DMS53 treated with DMSO at 0.1 percent for 48 hours (cell line): ENCODE measurements around the gene UGT1A5.
"Not testable (repeated sequence)": the region's sequence is repeated elsewhere in the genome, so short reads cannot be mapped to it uniquely, and the experiment has no call there.

ENCODE experiments used
- DNase-seq: peaks from one replicate; lab custom pipeline; 2025; ENCODE audit not compliant: unreplicated experiment; lab: John Stamatoyannopoulos, UW

The UGT1A5 gene

DNA sequence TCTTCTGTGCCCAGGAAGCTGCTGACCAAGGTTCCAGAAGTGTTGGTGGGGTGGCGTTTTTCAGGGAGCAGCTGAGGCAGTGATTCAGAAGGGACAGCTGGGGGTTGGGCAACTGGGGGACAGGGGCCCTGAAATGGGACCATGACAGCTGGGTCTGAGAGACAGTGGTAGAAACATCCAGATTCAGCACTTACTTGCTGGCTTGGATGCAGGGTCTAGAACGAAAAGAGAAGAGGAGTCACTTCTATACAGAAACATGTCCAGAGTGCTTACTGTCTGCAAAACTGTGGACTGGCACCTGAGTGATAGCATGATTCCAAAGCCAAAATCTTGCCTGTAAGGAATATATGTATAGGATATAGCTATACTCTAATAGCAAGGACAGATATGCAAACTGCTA lies 33.1 kb downstream of the UGT1A5 start:
- not testable (repeated sequence) for DNase-seq

DNA sequence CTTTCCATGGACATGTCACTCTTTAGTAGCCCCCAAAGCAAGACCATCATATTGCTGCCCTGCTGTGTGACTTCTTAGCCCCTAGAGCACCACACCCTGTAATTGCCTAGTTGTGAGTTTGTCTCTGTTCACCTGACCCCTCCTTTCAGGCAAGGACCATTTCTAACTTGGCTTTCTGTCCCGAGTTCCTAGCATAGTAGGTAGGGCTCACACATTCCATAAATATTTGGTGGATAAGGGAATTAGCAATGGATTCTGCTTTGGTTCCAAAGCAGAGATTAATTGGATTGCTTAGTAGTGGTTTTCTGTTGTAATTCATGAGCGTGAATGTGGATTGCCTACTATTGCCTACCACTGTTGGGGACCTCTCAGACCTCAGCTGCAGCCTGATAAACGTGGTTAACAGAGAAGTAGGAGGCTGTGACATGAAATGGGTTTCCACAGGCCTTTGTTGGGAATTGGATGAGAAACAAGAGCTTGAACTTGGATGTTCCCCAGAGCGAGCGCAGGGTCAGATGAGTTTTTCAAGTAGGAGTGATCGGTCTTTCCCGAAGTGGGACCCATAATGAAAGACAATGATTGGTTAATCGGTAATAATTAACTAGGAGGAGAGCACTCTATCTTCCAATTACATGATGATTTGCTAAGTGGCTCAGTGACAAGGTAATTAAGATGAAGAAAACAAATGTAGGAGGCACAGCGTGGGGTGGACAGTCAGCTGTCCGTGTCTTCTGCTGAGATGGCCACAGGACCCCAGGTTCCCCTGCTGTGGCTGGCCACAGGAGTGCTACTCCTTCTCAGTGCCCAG lies 34.0 kb downstream of the UGT1A5 start:
- DNase-seq, result no peak

DNA sequence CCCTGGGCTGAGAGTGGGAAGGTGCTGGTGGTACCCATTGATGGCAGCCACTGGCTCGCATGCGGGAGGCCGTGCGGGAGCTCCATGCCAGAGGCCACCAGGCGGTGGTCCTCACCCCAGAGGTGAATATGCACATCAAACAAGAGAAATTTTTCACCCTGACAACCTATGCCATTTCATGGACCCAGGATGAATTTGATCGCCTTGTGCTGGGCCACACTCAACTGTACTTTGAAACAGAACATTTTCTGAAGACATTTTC lies 34.5 kb downstream of the UGT1A5 start:
- no peak for DNase-seq

DNA sequence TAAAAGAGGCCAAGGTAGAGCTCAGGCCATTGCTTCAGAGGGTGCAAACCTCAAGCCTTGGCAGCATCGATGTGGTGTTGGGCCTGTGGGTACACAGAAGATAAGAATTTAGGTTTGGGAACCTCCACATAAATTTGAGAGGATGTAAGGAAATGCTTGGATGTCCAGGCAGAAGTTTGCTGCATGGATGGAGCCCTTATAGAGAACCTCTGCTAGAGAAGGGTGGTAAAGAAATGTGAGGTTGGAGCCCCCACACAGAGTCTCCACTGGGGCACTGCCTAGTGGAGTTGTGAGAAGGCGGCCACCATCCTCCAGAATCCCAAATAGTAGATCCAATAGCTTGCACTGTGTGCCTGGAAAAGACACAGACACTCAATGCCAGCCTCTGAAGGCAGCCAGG lies 38.0 kb downstream of the UGT1A5 start:
- not testable (repeated sequence) for DNase-seq

DNA sequence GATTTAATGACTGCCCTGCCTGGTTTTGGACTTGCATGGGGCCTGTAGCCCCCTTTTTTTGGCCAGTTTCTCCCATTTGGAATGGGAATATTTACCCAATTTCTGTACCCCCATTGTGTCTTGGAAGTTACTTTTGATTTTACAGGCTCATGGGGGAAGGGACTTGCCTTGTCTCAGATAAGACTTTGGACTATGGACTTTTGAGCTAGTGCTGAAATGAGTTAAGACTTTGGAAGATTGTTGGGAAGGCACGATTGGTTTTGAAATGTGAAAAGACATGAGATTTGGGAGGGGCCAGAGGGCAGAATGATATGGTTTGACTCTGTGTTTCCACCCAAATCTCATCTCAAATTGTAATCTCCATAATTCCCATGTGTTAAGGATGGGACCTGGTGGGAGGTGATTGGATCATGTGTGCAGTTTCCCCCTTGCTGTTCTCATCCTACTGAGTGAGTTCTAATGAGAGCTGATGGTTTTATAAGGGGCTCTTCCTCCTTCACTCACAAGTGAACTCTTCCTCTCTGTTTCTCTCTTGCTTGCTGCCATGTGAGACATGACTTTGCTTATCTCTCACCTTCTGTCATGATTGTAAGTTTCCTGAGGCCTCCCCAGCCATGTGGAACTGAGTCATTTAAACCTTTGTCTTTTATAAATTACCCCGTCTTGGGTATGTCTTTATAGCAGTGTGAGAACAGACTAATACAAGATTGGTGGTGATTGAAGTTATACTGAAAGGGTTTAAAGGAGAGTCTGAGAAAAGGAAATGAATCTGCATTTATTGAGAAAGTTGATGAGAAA lies 38.7 kb downstream of the UGT1A5 start:
- DNase-seq, result not testable (repeated sequence)

DNA sequence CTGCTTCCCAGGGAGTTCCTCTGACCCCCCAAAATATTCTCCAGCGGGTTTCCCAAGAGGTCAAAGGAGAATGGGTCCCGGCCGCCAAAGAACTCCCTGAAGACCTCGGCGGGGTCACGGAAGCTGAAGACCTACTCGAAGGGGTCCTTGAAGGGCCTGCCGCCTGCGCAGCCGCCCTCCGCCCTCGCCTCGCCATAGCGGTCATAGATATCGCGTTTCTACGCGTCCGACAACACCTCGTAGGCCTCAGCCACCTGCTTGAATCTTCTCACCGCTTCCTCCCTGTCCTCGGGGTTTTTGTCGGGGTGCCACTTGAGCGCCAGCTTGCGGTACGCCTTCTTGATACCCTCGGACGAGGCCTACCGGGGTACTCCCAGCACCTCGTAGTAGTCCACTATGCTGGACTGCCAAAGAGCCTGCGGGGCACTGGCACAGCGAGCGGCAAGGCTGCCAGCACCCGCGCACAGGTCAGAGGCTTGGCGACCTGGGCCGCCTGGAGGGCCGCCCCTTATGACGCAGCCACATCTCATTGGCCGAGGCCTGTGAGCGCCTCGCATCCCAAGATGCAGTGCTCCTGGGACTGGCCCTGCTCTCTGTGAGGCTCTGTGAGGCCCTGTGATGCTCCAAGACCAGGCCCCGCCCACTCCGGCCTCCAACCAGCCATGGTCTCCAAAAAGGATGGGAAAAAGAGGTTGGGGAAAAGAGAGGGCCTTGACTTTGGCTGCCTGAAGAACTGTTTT lies 42.3 kb downstream of the UGT1A5 start:
- no peak for DNase-seq

DNA sequence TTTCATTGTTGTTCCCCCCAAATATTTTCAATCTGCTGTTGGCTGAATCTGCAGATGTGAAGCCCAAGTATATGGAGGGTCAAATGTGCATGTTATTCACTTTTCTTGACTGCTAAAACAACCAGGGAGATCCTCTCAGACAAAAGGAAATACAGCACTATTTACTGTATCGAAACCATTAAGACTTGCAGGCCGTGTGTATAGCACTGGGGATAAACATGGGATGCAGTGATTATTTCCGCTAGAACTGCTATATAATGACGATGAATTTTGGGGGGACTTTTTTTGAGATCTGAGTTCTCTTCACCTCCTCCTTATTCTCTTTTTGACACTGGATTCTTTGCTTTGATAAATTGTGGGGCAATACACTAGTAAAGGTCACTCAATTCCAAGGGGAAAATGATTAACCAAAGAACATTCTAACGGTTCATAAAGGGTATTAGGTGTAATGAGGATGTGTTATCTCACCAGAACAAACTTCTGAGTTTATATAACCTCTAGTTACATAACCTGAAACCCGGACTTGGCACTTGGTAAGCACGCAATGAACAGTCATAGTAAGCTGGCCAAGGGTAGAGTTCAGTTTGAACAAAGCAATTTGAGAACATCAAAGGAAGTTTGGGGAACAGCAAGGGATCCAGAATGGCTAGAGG lies 43.8 kb downstream of the UGT1A5 start:
- no peak for DNase-seq

DNA sequence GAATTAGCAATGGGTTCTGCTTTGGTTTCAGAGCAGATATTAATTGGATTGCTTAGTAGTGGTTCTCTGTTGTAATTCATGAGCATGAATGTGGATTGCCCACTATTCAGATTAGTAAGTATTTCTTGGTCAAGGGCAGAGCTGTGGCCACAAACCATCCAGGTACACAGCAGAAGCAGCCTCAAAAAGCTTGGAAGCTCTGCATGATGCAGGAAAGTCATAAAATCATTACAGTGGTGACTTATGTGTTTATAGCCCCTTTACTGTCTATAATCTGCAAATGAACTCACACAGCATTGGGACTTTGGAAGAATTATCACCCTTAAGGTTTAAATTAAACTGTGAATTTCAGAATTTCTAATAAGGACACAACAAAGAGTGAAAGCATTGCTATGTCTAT lies 45.4 kb downstream of the UGT1A5 start:
- no peak for DNase-seq

DNA sequence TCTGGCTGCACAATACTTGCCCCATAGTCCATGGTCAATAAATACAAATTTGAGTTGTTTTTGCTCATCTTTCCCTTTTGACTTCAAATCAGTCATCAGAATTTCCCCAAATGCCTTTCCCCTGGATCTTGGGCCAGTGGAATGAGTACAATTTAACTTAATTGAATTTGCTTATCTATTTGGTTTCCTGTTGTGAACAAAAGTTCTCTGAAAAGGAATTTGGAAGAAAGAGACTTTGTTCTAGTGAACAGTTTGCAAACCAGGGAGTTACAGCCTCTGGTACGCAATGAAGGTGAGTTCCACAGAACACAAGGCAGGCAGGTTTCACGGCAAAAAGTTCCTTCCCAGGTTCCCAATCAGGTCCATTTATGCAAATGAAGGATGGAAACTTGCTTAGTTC lies 46.1 kb downstream of the UGT1A5 start:
- DNase-seq, result no peak

DNA sequence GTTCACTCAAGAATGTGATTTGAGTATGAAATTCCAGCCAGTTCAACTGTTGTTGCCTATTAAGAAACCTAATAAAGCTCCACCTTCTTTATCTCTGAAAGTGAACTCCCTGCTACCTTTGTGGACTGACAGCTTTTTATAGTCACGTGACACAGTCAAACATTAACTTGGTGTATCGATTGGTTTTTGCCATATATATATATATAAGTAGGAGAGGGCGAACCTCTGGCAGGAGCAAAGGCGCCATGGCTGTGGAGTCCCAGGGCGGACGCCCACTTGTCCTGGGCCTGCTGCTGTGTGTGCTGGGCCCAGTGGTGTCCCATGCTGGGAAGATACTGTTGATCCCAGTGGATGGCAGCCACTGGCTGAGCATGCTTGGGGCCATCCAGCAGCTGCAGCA lies 47.3 kb downstream of the UGT1A5 start, which contains the start of gene UGT1A1:
Gene UGT1A1 (plus strand): TSS at position 228 of the 400 bp plus-strand sequence. CDS start 18 bp downstream, at position 246.
- no peak for DNase-seq

DNA sequence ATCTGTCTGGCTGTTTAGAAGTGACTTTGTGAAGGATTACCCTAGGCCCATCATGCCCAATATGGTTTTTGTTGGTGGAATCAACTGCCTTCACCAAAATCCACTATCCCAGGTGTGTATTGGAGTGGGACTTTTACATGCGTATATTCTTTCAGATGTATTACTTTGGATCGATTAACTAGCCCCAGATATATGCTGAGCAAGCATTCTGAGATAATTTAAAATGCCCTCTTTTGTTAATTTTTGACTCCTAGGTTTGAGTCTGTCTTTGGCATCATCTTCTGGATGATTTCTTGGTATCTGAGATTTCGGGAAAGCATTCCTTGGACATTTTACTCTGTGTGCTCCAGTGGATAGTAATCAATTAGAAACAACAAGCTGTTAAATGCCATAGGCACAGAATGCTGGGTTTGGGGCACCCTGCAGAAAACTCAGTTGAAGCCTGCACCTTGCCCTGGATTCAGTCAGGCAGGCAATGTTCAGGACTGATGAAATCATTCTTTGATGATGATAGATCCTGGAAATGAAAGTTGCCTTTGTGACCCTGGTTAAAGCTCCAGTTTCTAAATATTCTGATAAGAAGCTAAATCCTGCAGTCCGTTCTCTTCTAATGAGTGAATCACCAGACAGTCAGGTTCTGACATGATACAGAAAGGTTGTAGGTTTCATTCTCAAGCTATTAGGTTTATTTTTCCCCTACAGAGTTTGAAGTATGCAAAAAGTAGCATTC lies 48.5 kb downstream of the UGT1A5 start:
- no peak for DNase-seq

DNA sequence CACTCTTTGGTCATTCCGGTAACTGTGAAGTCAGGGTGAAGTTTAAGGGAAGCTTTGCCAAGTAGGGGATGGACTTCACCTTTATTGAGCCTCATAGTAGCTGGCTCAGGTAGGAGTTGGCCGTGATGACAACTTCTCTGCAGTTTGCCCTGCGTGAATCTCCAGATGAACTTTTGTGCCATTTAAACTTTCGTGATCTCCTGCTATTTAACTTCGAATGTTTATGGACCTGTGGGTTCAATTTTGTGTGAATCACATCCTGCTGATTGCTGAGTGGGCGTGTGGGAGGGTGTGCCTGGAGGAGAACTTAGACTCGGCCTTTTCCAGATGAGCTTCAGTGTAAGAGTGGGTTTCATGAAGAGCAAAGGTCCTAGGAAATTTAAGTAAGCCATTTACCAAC lies 51.6 kb downstream of the UGT1A5 start:
- DNase-seq, result no peak

DNA sequence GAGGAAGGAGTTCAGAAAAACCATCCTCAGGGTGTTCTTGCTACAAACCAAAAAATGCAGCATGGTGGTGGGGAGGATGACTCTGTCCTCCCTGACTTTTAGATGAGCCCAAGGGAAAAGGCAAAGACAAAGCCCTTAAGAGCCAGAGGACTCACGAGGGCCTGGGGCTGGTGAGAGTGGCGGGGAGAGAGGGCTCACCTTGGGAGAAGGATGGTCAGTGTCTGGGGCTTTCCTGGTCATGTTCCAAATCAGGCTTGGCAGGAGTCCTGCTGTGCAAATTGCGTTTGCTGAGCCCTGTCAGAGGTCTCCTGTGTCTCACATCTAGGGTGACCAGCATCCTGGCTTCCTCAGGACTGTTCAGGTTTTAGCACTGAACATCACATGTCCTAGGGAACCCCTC lies 52.1 kb downstream of the UGT1A5 start:
- DNase-seq, result no peak

DNA sequence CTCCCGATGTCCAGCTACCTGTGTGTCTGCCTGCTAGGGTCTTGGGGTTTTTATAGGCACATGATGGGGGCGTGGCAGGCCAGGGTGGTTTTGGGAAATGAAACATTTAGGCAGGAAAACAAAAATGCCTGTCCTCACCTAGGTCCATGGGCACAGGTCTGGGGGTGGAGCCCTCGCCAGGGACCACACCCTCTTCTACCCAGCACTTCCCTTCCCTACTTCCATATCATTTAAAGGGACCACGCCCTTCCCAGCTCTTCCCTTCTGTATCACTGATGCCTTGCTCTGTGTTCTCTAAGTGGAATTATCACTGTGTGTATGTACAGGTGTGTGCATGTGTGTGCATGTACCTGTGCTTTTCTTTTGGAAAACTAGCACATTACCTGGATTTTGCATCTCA lies 53.7 kb downstream of the UGT1A5 start:
- DNase-seq, result no peak

DNA sequence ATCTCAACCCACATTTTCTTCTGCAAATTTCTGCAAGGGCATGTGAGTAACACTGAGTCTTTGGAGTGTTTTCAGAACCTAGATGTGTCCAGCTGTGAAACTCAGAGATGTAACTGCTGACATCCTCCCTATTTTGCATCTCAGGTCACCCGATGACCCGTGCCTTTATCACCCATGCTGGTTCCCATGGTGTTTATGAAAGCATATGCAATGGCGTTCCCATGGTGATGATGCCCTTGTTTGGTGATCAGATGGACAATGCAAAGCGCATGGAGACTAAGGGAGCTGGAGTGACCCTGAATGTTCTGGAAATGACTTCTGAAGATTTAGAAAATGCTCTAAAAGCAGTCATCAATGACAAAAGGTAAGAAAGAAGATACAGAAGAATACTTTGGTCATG lies 55.4 kb downstream of the UGT1A5 start:
- no peak for DNase-seq

DNA sequence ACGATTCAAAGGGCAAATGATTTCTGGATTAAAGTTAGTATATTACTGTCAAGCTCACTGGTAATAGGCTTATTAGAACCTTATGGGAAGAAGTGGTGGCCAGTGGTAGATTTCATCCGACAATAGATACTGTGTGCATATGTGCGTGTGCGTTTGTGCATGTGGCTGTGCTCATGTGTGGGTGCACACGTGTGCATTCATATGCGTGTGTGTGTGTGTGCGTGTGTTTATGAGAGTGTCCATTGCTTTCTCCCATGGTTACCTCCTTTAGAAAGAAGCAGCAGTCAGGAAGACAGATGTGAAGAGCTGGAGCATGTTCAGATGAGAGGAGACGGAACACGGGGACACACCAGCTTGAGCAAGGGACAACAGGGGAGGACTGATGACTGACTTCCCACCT lies 56.6 kb downstream of the UGT1A5 start:
- DNase-seq, result no peak

DNA sequence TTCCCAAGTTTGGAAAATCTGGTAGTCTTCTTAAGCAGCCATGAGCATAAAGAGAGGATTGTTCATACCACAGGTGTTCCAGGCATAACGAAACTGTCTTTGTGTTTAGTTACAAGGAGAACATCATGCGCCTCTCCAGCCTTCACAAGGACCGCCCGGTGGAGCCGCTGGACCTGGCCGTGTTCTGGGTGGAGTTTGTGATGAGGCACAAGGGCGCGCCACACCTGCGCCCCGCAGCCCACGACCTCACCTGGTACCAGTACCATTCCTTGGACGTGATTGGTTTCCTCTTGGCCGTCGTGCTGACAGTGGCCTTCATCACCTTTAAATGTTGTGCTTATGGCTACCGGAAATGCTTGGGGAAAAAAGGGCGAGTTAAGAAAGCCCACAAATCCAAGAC lies 59.4 kb downstream of the UGT1A5 start:
- no peak for DNase-seq

DNA sequence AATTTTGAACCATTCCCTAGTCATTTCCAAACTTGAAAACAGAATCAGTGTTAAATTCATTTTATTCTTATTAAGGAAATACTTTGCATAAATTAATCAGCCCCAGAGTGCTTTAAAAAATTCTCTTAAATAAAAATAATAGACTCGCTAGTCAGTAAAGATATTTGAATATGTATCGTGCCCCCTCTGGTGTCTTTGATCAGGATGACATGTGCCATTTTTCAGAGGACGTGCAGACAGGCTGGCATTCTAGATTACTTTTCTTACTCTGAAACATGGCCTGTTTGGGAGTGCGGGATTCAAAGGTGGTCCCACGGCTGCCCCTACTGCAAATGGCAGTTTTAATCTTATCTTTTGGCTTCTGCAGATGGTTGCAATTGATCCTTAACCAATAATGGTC lies 59.9 kb downstream of the UGT1A5 start:
- no peak for DNase-seq

DNA sequence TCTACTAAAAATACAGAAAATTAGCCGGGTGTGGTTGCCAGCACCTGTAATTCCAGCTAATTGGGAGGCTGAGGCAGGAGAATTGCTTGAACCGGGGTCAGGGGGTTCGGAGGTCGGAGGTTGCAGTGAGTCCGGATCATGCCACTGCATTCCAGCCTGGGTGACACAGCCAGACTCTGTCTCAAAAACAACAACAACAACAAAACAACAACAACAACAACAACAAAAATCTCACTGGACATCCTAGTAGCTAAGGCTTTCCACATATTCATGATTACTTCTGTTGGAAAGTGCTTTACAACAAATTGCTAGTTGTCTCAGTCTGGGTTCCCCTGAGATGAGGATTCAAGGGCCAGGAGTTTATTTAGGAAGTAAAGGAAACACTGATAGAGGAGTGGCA lies 61.1 kb downstream of the UGT1A5 start:
- no peak for DNase-seq

DNA sequence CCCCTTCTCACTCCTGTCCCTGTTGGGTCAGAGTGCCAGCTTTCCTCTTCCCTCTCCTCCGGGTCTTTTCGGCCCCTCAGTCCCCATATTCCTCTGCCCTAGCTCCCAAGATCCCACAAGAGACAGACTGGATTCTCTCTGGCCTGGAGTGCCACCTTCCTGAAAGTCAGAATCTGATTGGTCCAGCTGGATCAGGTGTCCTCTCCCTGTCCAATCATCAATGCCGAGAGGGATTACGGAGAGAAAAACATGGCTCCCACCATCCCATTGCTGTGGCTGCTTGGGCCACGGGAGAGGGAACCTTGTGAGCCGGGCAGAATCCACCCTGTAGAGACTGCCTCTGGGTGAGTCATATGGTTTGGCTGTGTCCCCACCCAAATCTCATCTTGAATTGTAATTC lies 62.7 kb downstream of the UGT1A5 start:
- no peak for DNase-seq

DNA sequence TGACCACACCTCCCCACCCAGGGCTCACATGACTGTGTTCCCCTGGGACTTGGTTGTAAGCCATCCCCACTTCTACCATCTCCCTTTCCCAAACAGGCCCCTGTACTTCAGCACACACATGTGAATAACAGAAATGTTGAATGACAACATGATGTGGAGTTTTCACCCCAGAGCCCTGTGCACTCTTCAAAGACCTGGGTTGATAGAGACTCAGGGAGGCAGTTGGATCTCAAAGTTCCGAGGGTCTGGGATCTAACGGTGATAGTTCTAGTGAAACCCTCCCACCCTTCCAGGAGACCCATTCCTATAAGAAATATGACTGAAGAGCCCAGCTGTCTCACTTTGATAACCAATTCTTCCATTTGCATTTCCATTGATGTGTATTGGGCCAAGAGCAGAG lies 65.3 kb downstream of the UGT1A5 start, which contains the start of gene MROH2A:
Gene MROH2A (plus strand): TSS at position 301 of the 400 bp plus-strand sequence. CDS start 1,029 bp downstream, outside the sequence.
- no peak for DNase-seq
